ENCODE measurements around the gene PRKAG2.

- TF ChIP-seq POLR2A (IDR thresholded peaks at IDR 0.05; ENCODE audit: low read depth, low read length) (no peak), POLR2AphosphoS5 (IDR thresholded peaks at IDR 0.05; ENCODE audit: low read depth, low read length) (no peak), TAF1 (IDR thresholded peaks at IDR 0.05; ENCODE audit: low read depth, low read length) (no peak), PAX5 (IDR thresholded peaks at IDR 0.05; ENCODE audit: insufficient read depth, low read length, severe bottlenecking) (no peak), SPI1 (IDR thresholded peaks at IDR 0.05; ENCODE audit: low read depth, low read length) (no peak)
Observed at GRCh38 chr7:151844825-151845200, 32.1 kb downstream of the PRKAG2 start.

All from GM12891 (cell line).